ENCODE data around the gene PUS1.

GRCh38 chr12:131994589-131994988, 65.5 kb downstream of the PUS1 start:
- TF ChIP-seq POLR2A (IDR thresholded peaks at IDR 0.05) (no peak), CTCF (IDR thresholded peaks at IDR 0.05) (no peak)

Data from right lobe of liver (tissue), 4 donors.